VCaP (cell line): ENCODE measurements around the gene SLC10A3.

Source experiments
- H3K27ac ChIP-seq: fragments of 450-650 bp; 2 replicates; pipeline ENCODE4 v1.5.1; 2017
- TF ChIP-seq, protein P1 (sequence below): fragments of 450-650 bp; conservative IDR thresholded peaks from 2 replicates; pipeline ENCODE4 v1.5.1; 2017; ENCODE audit warnings: mild to moderate bottlenecking, moderate library complexity

The SLC10A3 gene

DNA sequence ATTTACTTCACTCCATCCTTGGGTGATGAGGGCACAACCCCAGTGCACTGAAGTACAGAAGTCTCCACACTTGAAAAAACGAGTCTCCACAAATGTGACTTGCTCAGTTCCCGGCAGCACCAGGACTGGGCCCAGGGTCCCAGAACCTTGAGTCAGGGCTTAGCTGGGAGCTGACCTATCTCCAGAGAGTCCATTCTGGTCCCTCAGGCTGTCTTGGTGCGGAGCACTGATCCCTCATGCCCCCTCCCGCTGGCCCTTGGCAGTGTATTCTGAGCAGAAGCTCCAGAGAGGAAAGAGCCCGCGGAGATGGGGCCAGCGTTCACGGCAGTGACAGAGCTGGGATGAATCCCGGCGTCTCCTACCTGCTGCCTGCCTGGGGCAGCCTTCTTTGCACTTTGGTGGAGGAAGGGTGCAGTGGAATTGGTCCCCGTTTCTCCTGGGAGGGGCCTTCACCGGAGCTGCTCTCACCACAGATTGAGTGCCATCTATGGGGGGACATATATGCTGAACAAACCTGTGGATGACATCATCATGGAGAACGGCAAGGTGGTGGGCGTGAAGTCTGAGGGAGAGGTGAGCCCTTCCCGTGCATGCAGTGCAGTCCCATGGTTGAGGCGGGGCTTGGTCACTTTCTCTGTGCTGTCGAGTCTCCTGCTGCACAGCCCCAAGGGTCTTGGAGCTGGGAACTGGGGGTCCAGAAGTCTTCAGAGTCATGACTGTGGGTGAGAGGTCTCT lies 49.6 kb downstream of the SLC10A3 start:
- TF ChIP-seq, protein P1, sequence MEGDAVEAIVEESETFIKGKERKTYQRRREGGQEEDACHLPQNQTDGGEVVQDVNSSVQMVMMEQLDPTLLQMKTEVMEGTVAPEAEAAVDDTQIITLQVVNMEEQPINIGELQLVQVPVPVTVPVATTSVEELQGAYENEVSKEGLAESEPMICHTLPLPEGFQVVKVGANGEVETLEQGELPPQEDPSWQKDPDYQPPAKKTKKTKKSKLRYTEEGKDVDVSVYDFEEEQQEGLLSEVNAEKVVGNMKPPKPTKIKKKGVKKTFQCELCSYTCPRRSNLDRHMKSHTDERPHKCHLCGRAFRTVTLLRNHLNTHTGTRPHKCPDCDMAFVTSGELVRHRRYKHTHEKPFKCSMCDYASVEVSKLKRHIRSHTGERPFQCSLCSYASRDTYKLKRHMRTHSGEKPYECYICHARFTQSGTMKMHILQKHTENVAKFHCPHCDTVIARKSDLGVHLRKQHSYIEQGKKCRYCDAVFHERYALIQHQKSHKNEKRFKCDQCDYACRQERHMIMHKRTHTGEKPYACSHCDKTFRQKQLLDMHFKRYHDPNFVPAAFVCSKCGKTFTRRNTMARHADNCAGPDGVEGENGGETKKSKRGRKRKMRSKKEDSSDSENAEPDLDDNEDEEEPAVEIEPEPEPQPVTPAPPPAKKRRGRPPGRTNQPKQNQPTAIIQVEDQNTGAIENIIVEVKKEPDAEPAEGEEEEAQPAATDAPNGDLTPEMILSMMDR, result no peak
- H3K27ac ChIP-seq, result no peak overlapping the region

- TF ChIP-seq, protein P1, result no peak
- H3K27ac ChIP-seq, result no peak overlapping the region
Observed at GRCh38 chrX:154439841-154440240, 50.6 kb downstream of the SLC10A3 start.

DNA sequence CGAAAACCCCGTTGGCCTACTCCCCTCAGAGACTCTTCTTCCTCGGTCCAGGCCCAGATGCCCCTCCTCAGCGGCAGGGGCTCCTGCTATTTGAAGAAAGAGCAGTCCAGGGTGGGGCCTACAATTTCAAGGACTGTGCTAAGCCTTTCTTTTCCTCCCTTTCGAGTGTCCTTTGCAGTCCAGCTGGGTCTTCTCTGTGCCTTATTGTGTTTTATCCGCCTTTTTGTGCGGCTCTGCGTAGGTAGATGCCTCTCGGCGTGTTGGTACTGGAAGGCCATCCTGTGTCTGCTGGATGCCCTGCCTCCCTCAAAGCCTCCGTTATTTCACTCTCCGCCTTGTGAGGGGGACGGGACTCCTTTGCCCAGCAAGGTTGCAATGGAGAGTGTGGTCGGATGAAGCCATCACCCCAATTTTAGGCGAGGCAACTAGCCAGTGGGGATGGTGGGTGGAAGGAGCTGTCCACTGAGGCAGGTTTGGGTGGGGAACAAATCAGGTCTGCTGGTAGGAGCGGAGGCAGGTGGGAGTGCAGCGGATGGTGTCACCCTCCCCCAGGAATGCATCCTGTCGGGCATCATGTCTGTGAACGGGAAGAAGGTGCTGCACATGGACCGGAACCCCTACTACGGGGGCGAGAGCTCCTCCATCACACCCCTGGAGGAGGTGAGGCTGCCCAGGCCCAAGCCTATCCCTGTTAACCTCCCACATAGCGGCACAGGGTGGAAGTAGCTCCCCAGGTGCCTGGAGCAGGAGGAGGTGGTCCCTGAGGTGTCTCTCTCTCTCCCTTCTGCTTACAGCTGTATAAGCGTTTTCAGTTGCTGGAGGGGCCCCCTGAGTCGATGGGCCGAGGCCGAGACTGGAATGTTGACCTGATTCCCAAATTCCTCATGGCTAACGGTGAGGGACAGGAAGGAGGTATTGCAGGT lies 52.2 kb downstream of the SLC10A3 start:
- peak overlapping the region; percentile 84; the same call in 1 of the 2 replicates for H3K27ac ChIP-seq
- TF ChIP-seq, protein P1, result no peak
